Activated naive CD4-positive, alpha-beta T cell treated with anti-CD3 and anti-CD28 coated beads, Interleukin-2, amount 10 ng/mL, durations not matched to agents 7 days and 5 days (primary cell): Measurements from ENCODE around the gene KLF15.

Source experiments
- CTCF ChIA-PET: fragments of 350-600 bp; sonication (Branson Sonifier 250); formaldehyde crosslinking; loops from one replicate; lab custom pipeline; 2021; ENCODE audit warnings: antibody characterized with exemption; lab: Charles Lee
- DNase-seq: peaks from one replicate; pipeline ENCODE4 v3.0.0-alpha.2; 2020
- H3K27ac Mint-ChIP-seq: one replicate; pipeline ENCODE4 v1.8.0; 2021; ENCODE audit warnings: mild to moderate bottlenecking, moderate library complexity, mixed read lengths
- H3K27me3 Mint-ChIP-seq: one replicate; pipeline ENCODE4 v1.8.0; 2021; ENCODE audit warnings: mild to moderate bottlenecking, mixed read lengths
- H3K36me3 Mint-ChIP-seq: one replicate; pipeline ENCODE4 v1.8.0; 2021; ENCODE audit warnings: mixed read lengths
- H3K4me1 Mint-ChIP-seq: one replicate; pipeline ENCODE4 v1.8.0; 2021; ENCODE audit warnings: mixed read lengths
- H3K4me3 Mint-ChIP-seq: one replicate; pipeline ENCODE4 v1.8.0; 2021; ENCODE audit warnings: mild to moderate bottlenecking, moderate library complexity, mixed read lengths
- H3K9me3 Mint-ChIP-seq: one replicate; pipeline ENCODE4 v1.8.0; 2021; ENCODE audit warnings: mixed read lengths

The KLF15 gene

GRCh38 chr3:126394179-126394976, 37.2 kb upstream of the KLF15 start, which contains the start of gene CFAP100:
Gene CFAP100, plus strand, starts transcription at chr3:126394909. Its CDS starts 1,092 bp downstream, at chr3:126396001.
- peaks cover 81% of the 10 kb centered on the region for H3K27me3 Mint-ChIP-seq
- H3K27ac Mint-ChIP-seq: no peak within 1 kb of the TSS
- CTCF ChIA-PET: interaction anchor here (1.0 kb wide), 1 partner anchor 196 kb away, joined by 3 read pairs; no protein-coding TSS in a partner anchor
- H3K36me3 Mint-ChIP-seq: no peaks in the 10 kb centered on the region
- no peaks in the 10 kb centered on the region for H3K9me3 Mint-ChIP-seq
- H3K4me1 Mint-ChIP-seq: peaks cover 7% of the 10 kb centered on the region
- no peak for DNase-seq
- no peak within 1 kb of the TSS for H3K4me3 Mint-ChIP-seq

- Mint-ChIP-seq H3K4me1 (peaks cover 7% of the 10 kb centered on the region), H3K4me3 (no peak overlapping the region), H3K27me3 (peaks cover 85% of the 10 kb centered on the region), H3K27ac (no peak overlapping the region), H3K9me3 (no peaks in the 10 kb centered on the region), H3K36me3 (no peaks in the 10 kb centered on the region)
- CTCF ChIA-PET: interaction anchor here (1.4 kb wide), 1 partner anchor 259 kb away, joined by 4 read pairs; no protein-coding TSS in a partner anchor
- no peak for DNase-seq
Measured at GRCh38 chr3:126393563-126393962, 36.4 kb upstream of the KLF15 start.

DNA sequence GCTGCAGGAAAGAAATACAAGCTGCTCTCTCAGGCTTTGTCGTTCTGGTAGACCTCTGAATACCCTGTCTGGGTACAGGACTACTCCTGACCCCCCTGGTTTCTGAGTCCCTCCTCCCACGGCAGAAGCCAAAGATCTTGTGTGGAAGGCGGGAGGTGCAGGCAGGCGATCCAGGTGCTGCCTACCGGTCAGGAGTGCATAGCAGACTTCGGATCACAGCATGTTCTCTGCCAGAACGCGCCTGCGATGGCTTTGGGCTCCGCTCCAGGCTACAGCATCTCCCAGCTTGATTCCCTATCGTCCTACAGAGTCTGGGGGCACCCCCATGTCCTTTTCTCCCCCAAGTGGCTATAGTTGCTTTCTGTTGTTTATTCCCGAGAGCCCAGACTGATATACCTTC, 35.0 kb upstream of the KLF15 start:
- no peak overlapping the region for H3K4me3 Mint-ChIP-seq
- CTCF ChIA-PET: interaction anchor here (1.0 to 1.4 kb wide), 3 partner anchors 35 to 258 kb away, joined by 3 to 4 read pairs (median 3); partner anchors contain the start of gene KLF15

DNA sequence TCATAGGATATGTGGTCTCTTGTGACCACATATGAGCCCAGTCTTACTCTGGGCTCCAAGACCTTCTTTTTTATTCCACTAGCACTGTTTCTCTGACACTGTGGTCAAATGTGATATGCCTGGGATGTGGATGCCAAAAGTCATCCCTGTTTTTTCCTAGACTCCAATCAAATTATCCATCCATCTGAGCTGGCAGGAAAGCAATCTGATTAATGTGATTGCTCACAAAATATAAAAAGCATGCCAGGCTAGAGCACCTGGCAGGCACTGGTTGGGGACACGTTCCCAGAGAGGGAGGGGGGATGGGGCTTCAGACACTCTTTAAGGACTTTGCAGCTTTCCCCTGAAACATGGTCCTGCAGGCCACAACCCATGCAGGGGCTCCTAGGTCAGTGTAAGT, 34.4 kb upstream of the KLF15 start:
- Mint-ChIP-seq H3K4me3 (no peak overlapping the region), H3K9me3 (no peaks in the 10 kb centered on the region), H3K36me3 (no peaks in the 10 kb centered on the region), H3K4me1 (peaks cover 7% of the 10 kb centered on the region), H3K27me3 (peaks cover 90% of the 10 kb centered on the region), H3K27ac (no peak overlapping the region)
- no peak for DNase-seq
- CTCF ChIA-PET: no interaction called here

More for the DNA sequence above, 35.0 kb upstream of the KLF15 start:
- Mint-ChIP-seq H3K36me3 (no peaks in the 10 kb centered on the region), H3K27ac (no peak overlapping the region), H3K4me1 (peaks cover 7% of the 10 kb centered on the region), H3K9me3 (no peaks in the 10 kb centered on the region), H3K27me3 (peaks cover 91% of the 10 kb centered on the region)
- DNase-seq: no peak

DNA sequence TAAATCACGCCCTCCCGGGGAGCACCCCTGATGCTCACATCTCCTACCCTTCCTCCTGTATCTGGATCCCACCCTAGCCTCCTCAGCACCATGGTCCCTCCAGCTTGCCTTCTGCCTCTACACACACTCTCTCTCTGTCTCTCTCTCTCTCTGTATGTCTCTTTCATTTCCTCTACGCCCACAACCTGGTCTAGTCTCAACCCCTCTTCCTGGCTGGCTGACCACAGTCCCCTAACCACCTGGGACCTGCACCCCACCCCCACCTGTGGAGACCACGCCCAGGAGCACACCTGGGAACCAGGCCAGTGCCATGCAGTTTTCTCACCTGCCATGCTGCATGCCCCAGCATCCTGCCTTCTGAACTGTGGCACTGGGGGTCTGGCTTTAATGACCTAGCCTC, 33.5 kb upstream of the KLF15 start:
- Mint-ChIP-seq H3K9me3 (no peaks in the 10 kb centered on the region), H3K27ac (no peak overlapping the region), H3K4me1 (peaks cover 7% of the 10 kb centered on the region), H3K27me3 (peaks cover 82% of the 10 kb centered on the region), H3K36me3 (no peaks in the 10 kb centered on the region), H3K4me3 (no peak overlapping the region)
- CTCF ChIA-PET: interaction anchor here (0.8 to 2.5 kb wide), 4 partner anchors 144 to 462 kb away, joined by 3 to 9 read pairs (median 3); no protein-coding TSS in a partner anchor
- no peak for DNase-seq

- DNase-seq: no peak
- H3K27ac Mint-ChIP-seq: no peak overlapping the region
- H3K4me1 Mint-ChIP-seq: peaks cover 7% of the 10 kb centered on the region
- no peak overlapping the region for H3K4me3 Mint-ChIP-seq
- CTCF ChIA-PET: interaction anchor here (0.8 to 2.5 kb wide), 6 partner anchors 9 to 461 kb away, joined by 3 to 9 read pairs (median 4); partner anchors contain the start of gene ZXDC
- H3K9me3 Mint-ChIP-seq: no peaks in the 10 kb centered on the region
- H3K36me3 Mint-ChIP-seq: no peaks in the 10 kb centered on the region
- peaks cover 77% of the 10 kb centered on the region for H3K27me3 Mint-ChIP-seq
Measured at GRCh38 chr3:126390201-126390600, 33.0 kb upstream of the KLF15 start.

- H3K36me3 Mint-ChIP-seq: no peaks in the 10 kb centered on the region
- DNase-seq: no peak
- H3K4me3 Mint-ChIP-seq: no peak overlapping the region
- peaks cover 7% of the 10 kb centered on the region for H3K4me1 Mint-ChIP-seq
- H3K9me3 Mint-ChIP-seq: no peaks in the 10 kb centered on the region
- H3K27me3 Mint-ChIP-seq: peaks cover 72% of the 10 kb centered on the region
- no peak overlapping the region for H3K27ac Mint-ChIP-seq
- CTCF ChIA-PET: interaction anchor here (1.1 to 2.5 kb wide), 5 partner anchors 10 to 256 kb away, joined by 3 to 9 read pairs (median 4); partner anchors contain the start of gene ZXDC
Measured at GRCh38 chr3:126389794-126390146, 32.6 kb upstream of the KLF15 start.

DNA sequence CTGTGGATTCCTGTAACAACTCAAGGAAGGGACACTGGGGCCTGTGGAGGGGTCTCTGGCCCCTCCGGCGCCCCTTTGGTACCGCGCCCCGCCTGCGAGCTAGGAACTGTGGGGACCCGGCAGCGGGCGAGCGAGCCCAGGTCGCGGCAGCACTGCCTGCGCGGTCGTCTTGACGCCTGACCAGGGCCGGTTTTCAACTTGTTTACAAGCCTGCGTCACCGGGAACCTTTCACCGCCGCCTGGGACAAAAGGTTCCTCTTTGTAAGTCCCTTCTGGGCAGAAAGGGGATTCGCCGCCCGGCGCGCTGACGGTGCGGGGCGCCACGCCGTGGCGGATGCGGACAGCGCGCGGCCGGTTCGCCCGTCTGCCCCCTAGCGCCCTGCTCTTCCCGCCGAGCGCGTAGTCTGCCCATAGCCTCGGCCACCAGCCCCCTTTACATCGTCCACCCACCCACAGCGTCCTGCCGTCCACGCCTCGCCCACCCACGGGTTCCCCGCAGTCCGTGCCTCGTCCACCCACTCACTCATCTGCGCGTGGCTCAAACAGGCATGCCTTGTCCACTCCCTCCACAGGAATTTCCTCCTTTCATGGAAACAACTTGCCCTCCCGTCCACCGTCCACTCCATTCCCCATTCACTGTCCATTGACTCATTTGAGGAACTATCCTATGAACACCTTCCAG, 32.0 kb upstream of the KLF15 start:
- H3K4me1 Mint-ChIP-seq: peaks cover 7% of the 10 kb centered on the region
- H3K4me3 Mint-ChIP-seq: no peak overlapping the region
- CTCF ChIA-PET: interaction anchor here (0.9 to 2.5 kb wide), 6 partner anchors 9 to 255 kb away, joined by 3 to 9 read pairs (median 4); partner anchors contain the start of gene ZXDC
- no peaks in the 10 kb centered on the region for H3K36me3 Mint-ChIP-seq
- peak; percentile 50 for DNase-seq
- H3K27me3 Mint-ChIP-seq: peaks cover 67% of the 10 kb centered on the region
- H3K9me3 Mint-ChIP-seq: no peaks in the 10 kb centered on the region
- H3K27ac Mint-ChIP-seq: no peak overlapping the region

- DNase-seq: no peak
- Mint-ChIP-seq H3K36me3 (no peaks in the 10 kb centered on the region), H3K27me3 (peaks cover 12% of the 10 kb centered on the region)
Measured at GRCh38 chr3:126381966-126382365, 24.8 kb upstream of the KLF15 start.

DNA sequence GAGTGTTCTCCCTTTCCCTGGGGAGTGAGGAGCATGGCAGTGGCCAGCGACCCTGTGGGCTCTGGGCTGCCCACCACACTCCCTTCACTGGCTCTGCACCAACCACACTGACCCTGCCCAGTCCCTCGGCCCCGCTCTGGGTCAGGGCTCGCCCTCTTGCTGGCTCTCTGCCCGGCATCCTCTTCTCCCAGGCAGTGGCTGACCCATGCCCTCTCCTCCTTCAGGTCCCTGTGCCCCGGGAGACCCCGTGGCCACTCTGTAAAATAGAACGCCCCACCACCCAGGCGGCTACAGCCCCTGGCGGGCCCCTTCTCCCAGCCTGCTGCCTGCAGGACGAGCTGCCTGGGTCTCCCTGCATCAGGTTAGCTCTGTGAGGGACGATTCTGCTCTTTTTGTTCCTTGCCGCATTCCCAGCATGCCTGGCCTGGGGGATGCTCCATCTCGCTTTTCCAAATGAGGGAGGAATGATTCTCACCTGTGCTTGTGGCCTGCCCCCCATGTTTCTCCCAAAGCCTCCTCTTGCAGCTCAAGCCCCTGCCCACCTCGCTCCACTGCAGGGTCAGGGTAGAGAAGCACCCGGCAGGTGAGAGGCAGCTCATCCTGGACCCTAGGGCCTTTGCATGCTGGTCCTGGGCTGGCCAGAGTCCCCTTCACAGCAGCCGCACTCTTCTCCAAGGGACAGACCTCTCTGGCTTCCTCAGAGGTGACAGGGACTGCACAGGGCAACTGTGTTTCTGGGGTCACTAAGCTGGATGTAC, 23.0 kb upstream of the KLF15 start:
- CTCF ChIA-PET: interaction anchor here (0.9 to 1.1 kb wide), 2 partner anchors 9 kb away, joined by 3 to 4 read pairs; no protein-coding TSS in a partner anchor
- no peaks in the 10 kb centered on the region for H3K36me3 Mint-ChIP-seq
- no peak for DNase-seq
- H3K27ac Mint-ChIP-seq: no peak overlapping the region
- no peaks in the 10 kb centered on the region for H3K9me3 Mint-ChIP-seq
- no peaks in the 10 kb centered on the region for H3K4me1 Mint-ChIP-seq
- no peak overlapping the region for H3K4me3 Mint-ChIP-seq
- peaks cover 12% of the 10 kb centered on the region for H3K27me3 Mint-ChIP-seq

More at GRCh38 chr3:126381966-126382365, 24.8 kb upstream of the KLF15 start:
- Mint-ChIP-seq H3K9me3 (no peaks in the 10 kb centered on the region), H3K27ac (no peak overlapping the region), H3K4me3 (no peak overlapping the region), H3K4me1 (no peaks in the 10 kb centered on the region)
- CTCF ChIA-PET: no interaction called here

DNA sequence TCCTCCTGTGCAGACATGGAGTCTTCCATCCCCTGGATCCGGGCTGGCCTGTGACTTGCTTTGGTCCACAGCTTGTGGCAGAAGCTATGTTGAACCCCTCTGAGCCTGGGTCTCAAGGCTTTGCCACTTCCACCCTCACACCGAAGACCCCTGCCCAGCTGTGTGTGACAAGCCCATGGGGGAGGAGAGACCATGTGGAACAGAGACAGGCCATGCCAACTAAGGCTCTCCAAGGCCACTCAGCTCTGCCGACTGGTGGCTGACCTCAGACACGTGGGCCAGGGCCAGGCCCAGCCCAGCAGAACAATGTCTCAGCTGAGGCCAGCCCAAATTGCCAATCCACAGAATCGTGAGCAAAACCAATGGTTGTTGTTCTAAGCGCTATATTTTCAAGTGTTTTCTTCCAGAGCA, 21.1 kb upstream of the KLF15 start:
- Mint-ChIP-seq H3K4me1 (no peaks in the 10 kb centered on the region), H3K36me3 (no peaks in the 10 kb centered on the region), H3K9me3 (no peaks in the 10 kb centered on the region), H3K4me3 (no peak overlapping the region), H3K27ac (no peak overlapping the region), H3K27me3 (peaks cover 12% of the 10 kb centered on the region)
- CTCF ChIA-PET: no interaction called here
- DNase-seq: no peak

DNA sequence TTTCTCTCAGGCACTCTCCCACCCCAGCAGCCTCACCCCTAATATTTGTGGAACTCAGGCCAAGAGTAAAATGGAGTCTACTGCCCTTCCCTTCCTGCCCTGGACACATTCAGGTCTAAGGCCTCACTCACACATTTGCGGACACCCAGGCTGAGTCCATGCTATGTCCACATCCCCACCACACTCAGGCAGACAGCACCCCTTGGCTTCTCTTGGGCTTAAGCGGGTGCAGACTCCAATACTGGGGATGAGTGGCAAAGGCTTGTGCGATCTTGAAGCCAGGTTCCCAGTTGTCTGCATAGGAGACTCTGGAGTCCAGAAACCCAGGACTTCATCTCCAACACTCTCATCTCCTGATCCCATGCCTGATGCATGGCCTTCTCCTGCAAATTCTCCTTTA, 20.0 kb upstream of the KLF15 start:
- peaks cover 8% of the 10 kb centered on the region for H3K27me3 Mint-ChIP-seq
- H3K27ac Mint-ChIP-seq: no peak overlapping the region
- no peaks in the 10 kb centered on the region for H3K9me3 Mint-ChIP-seq

DNA sequence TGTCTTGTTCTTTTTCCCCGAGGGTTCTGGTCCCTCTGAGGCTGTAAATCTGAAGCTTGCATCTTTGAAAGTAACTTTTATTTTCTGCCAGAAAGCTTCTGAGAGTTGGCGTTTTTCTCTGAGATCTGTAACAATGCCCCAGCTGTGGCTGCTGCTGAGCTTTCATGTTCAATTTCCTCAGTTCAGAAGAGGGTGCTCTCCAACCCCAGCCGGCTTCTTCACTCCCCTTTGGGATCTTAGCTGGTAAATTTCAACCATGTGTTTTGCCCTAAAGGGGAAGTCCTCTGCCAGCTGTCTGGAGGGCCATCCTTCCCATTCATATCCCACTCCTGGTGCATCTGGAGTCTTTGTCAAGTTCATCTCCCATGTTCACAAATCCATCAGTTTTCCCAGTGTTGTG, 19.2 kb upstream of the KLF15 start:
- no peaks in the 10 kb centered on the region for H3K4me1 Mint-ChIP-seq
- no peaks in the 10 kb centered on the region for H3K36me3 Mint-ChIP-seq
- CTCF ChIA-PET: no interaction called here
- H3K27ac Mint-ChIP-seq: no peak overlapping the region
- no peak for DNase-seq
- H3K4me3 Mint-ChIP-seq: no peak overlapping the region
- H3K27me3 Mint-ChIP-seq: peaks cover 8% of the 10 kb centered on the region
- H3K9me3 Mint-ChIP-seq: no peaks in the 10 kb centered on the region

More for the DNA sequence above, 20.0 kb upstream of the KLF15 start:
- CTCF ChIA-PET: no interaction called here
- Mint-ChIP-seq H3K4me3 (no peak overlapping the region), H3K36me3 (no peaks in the 10 kb centered on the region), H3K4me1 (no peaks in the 10 kb centered on the region)
- DNase-seq: no peak
